HEK293 (cell line): ENCODE data around the gene TCF12.

Source experiments
- CTCF ChIA-PET: fragments of 350-600 bp; formaldehyde crosslinking; extraction: SDS; loops from one replicate; lab custom pipeline; 2021; ENCODE audit warnings: antibody characterized with exemption; lab: Yijun Ruan, JAX
- POLR2A ChIA-PET: fragments of 300-600 bp; formaldehyde crosslinking; extraction: SDS; loops from one replicate; lab custom pipeline; 2020; ENCODE audit warnings: antibody characterized with exemption, inconsistent platforms; lab: Yijun Ruan, JAX
- H3K27ac ChIP-seq: fragments of 200-500 bp; sonication (Bioruptor generic); 2 replicates; pipeline ENCODE4 v1.5.1; 2014; ENCODE audit warnings: low read depth, low read length, control low read depth, inconsistent platforms; ENCODE audit errors: extremely low read depth
- H3K36me3 ChIP-seq, 2 experiments: fragments of 200-500 bp in 1 of 2; sonication (Bioruptor generic) in 1 of 2; 1 replicate in 1 of 2; 2 replicates in 1 of 2; pipeline ENCODE4 v1.5.1; 2014 to 2017; ENCODE audit warnings: inconsistent platforms in 2 of 2, low read length in 2 of 2; ENCODE audit not compliant: control insufficient read depth in 2 of 2, insufficient read depth in 1 of 2
- H3K4me1 ChIP-seq: fragments of 200-500 bp; sonication (Bioruptor generic); 2 replicates; pipeline ENCODE4 v1.5.1; 2014; ENCODE audit warnings: mild to moderate bottlenecking, low read length, inconsistent platforms; ENCODE audit not compliant: control insufficient read depth, insufficient read depth
- H3K4me3 ChIP-seq: 2 replicates; pipeline ENCODE4 v1.5.1; 2011; ENCODE audit warnings: low read depth, mild to moderate bottlenecking, control low read depth, low read length, moderate library complexity
- H3K9me3 ChIP-seq: fragments of 200-500 bp; sonication (Bioruptor generic); 2 replicates; pipeline ENCODE4 v1.5.1; 2014; ENCODE audit warnings: low read depth, low read length, inconsistent platforms; ENCODE audit not compliant: control insufficient read depth, insufficient read depth
- BCL11A ChIP-seq: fragments of 450-650 bp; formaldehyde crosslinking; IDR thresholded peaks from 2 replicates; pipeline ENCODE4 v1.5.1; 2016; ENCODE audit warnings: low read depth, missing biosample characterization, missing genetic modification characterization
- FEZF1 ChIP-seq: fragments of 450-650 bp; formaldehyde crosslinking; IDR thresholded peaks from 2 replicates; pipeline ENCODE4 v1.5.1; 2016; ENCODE audit warnings: missing biosample characterization, missing genetic modification characterization
- HOXA7 ChIP-seq: sonication (generic); formaldehyde crosslinking; IDR thresholded peaks from 2 replicates; pipeline ENCODE4 v1.8.1; 2022; ENCODE audit warnings: missing genetic modification reagents, borderline replicate concordance
- HOXD13 ChIP-seq: sonication (generic); formaldehyde crosslinking; IDR thresholded peaks from 2 replicates; pipeline ENCODE4 v1.8.0; 2022; ENCODE audit warnings: missing genetic modification reagents, borderline replicate concordance
- KLF10 ChIP-seq: fragments of 450-650 bp; IDR thresholded peaks from 2 replicates; pipeline ENCODE4 v1.5.1; 2018; ENCODE audit warnings: missing biosample characterization, mild to moderate bottlenecking, missing genetic modification characterization
- SCRT2 ChIP-seq: fragments of 450-650 bp; formaldehyde crosslinking; IDR thresholded peaks from 2 replicates; pipeline ENCODE4 v1.5.1; 2016; ENCODE audit warnings: missing biosample characterization, missing genetic modification characterization
- SP7 ChIP-seq: fragments of 450-650 bp; formaldehyde crosslinking; IDR thresholded peaks from 2 replicates; pipeline ENCODE4 v1.5.1; 2016; ENCODE audit warnings: missing biosample characterization, missing genetic modification characterization
- TRIM28 ChIP-seq: IDR thresholded peaks from 2 replicates; pipeline ENCODE4 v1.6.1; 2011; ENCODE audit warnings: low read length, control low read depth, borderline replicate concordance
- ZBTB48 ChIP-seq: fragments of 450-650 bp; formaldehyde crosslinking; IDR thresholded peaks from 2 replicates; pipeline ENCODE4 v1.5.1; 2016; ENCODE audit warnings: missing biosample characterization, missing genetic modification characterization
- ZFHX2 ChIP-seq: fragments of 450-650 bp; formaldehyde crosslinking; conservative IDR thresholded peaks from 2 replicates; pipeline ENCODE4 v1.5.1; 2016; ENCODE audit warnings: missing biosample characterization, missing genetic modification characterization
- ZNF19 ChIP-seq: fragments of 450-650 bp; formaldehyde crosslinking; IDR thresholded peaks from 2 replicates; pipeline ENCODE4; 2016; ENCODE audit warnings: missing biosample characterization, missing genetic modification characterization, low read depth
- ZNF311 ChIP-seq: fragments of 450-650 bp; formaldehyde crosslinking; IDR thresholded peaks from 2 replicates; pipeline ENCODE4 v1.5.1; 2017; ENCODE audit warnings: missing biosample characterization, missing genetic modification characterization, borderline replicate concordance
- ZNF366 ChIP-seq: fragments of 450-650 bp; formaldehyde crosslinking; conservative IDR thresholded peaks from 2 replicates; pipeline ENCODE4 v1.5.1; 2016; ENCODE audit warnings: missing biosample characterization, missing genetic modification characterization
- ZNF48 ChIP-seq: fragments of 450-650 bp; formaldehyde crosslinking; IDR thresholded peaks from 2 replicates; pipeline ENCODE4 v1.5.1; 2016; ENCODE audit warnings: missing biosample characterization, missing genetic modification characterization
- ZNF558 ChIP-seq: fragments of 450-650 bp; formaldehyde crosslinking; IDR thresholded peaks from 2 replicates; pipeline ENCODE4 v1.5.1; 2016; ENCODE audit warnings: missing biosample characterization, missing genetic modification characterization
- ZNF600 ChIP-seq: fragments of 450-650 bp; formaldehyde crosslinking; IDR thresholded peaks from 2 replicates; pipeline ENCODE4 v1.5.1; 2016; ENCODE audit warnings: missing biosample characterization, missing genetic modification characterization
- ZNF776 ChIP-seq: fragments of 450-650 bp; formaldehyde crosslinking; IDR thresholded peaks from 2 replicates; pipeline ENCODE4 v1.5.0; 2017; ENCODE audit warnings: missing biosample characterization, missing genetic modification characterization, borderline replicate concordance
- ZNF830 ChIP-seq: fragments of 450-650 bp; IDR thresholded peaks from 2 replicates; pipeline ENCODE4 v1.5.0; 2018; ENCODE audit warnings: missing biosample characterization, missing genetic modification characterization, low read depth, mild to moderate bottlenecking, moderate library complexity
- TF ChIP-seq, protein P1 (sequence below): fragments of 450-650 bp; formaldehyde crosslinking; IDR thresholded peaks from 2 replicates; pipeline ENCODE4 v1.5.1; 2016; ENCODE audit warnings: missing biosample characterization, missing genetic modification characterization
- TF ChIP-seq, protein P2 (sequence below): fragments of 450-650 bp; formaldehyde crosslinking; IDR thresholded peaks from 2 replicates; pipeline ENCODE4 v1.5.1; 2017; ENCODE audit warnings: missing biosample characterization, missing genetic modification characterization
- TF ChIP-seq, protein P3 (sequence below): fragments of 450-650 bp; formaldehyde crosslinking; IDR thresholded peaks from 2 replicates; pipeline ENCODE4 v1.5.1; 2016; ENCODE audit warnings: missing biosample characterization, missing genetic modification characterization
- TF ChIP-seq, protein P4 (sequence below): fragments of 450-650 bp; formaldehyde crosslinking; IDR thresholded peaks from 2 replicates; pipeline ENCODE4 v1.5.1; 2016; ENCODE audit warnings: missing biosample characterization, missing genetic modification characterization, low read depth
- TF ChIP-seq, protein P5 (sequence below): fragments of 450-650 bp; formaldehyde crosslinking; IDR thresholded peaks from 2 replicates; pipeline ENCODE4 v1.5.1; 2016; ENCODE audit warnings: missing biosample characterization, missing genetic modification characterization

TCF12 gene

DNA sequence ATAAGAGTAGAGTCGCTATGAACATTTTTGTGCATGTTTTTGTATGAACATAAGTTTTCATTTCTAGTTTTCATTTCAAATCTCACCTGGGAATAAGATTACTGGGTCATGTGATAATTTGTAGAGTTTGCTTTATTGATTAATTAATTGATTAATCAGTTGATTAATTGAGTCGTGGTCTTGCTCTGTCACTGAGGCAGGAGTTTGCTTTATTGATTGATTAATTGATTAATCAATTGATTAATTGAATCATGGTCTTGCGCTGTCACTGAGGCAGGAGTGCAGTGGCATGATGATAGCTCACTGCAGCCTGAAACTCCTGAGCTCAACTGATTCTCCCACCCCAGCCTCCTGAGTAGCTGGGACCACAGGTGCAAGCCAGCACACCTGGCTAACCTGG is 111.6 kb downstream of the TCF12 start:
- Histone ChIP-seq H3K9me3 (no peaks in the 10 kb centered on the region), H3K27ac (no peak overlapping the region), H3K4me3 (no peak overlapping the region), H3K36me3 (no peaks in the 10 kb centered on the region), H3K4me1 (peaks cover 25% of the 10 kb centered on the region)
- TF ChIP-seq HOXD13 (CRISPR knock-in tag) (no peak), SCRT2 (tag by site-specific recombination) (no peak), ZNF19 (no peak), KLF10 (tag by site-specific recombination) (no peak), ZFHX2 (tag by site-specific recombination) (no peak), ZNF558 (tag by site-specific recombination) (no peak), HOXA7 (no peak), BCL11A (no peak), ZNF366 (tag by site-specific recombination) (no peak), TRIM28 (no peak), ZNF311 (tag by site-specific recombination) (no peak), FEZF1 (no peak), ZBTB48 (tag by site-specific recombination) (no peak), ZNF48 (tag by site-specific recombination) (no peak), SP7 (tag by site-specific recombination) (no peak), ZNF830 (no peak)
- TF ChIP-seq, protein P1, sequence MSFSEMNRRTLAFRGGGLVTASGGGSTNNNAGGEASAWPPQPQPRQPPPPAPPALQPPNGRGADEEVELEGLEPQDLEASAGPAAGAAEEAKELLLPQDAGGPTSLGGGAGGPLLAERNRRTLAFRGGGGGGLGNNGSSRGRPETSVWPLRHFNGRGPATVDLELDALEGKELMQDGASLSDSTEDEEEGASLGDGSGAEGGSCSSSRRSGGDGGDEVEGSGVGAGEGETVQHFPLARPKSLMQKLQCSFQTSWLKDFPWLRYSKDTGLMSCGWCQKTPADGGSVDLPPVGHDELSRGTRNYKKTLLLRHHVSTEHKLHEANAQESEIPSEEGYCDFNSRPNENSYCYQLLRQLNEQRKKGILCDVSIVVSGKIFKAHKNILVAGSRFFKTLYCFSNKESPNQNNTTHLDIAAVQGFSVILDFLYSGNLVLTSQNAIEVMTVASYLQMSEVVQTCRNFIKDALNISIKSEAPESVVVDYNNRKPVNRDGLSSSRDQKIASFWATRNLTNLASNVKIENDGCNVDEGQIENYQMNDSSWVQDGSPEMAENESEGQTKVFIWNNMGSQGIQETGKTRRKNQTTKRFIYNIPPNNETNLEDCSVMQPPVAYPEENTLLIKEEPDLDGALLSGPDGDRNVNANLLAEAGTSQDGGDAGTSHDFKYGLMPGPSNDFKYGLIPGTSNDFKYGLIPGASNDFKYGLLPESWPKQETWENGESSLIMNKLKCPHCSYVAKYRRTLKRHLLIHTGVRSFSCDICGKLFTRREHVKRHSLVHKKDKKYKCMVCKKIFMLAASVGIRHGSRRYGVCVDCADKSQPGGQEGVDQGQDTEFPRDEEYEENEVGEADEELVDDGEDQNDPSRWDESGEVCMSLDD (tag by site-specific recombination): no peak
- TF ChIP-seq, protein P2, sequence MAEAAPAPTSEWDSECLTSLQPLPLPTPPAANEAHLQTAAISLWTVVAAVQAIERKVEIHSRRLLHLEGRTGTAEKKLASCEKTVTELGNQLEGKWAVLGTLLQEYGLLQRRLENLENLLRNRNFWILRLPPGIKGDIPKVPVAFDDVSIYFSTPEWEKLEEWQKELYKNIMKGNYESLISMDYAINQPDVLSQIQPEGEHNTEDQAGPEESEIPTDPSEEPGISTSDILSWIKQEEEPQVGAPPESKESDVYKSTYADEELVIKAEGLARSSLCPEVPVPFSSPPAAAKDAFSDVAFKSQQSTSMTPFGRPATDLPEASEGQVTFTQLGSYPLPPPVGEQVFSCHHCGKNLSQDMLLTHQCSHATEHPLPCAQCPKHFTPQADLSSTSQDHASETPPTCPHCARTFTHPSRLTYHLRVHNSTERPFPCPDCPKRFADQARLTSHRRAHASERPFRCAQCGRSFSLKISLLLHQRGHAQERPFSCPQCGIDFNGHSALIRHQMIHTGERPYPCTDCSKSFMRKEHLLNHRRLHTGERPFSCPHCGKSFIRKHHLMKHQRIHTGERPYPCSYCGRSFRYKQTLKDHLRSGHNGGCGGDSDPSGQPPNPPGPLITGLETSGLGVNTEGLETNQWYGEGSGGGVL: no peak
- TF ChIP-seq, protein P3, sequence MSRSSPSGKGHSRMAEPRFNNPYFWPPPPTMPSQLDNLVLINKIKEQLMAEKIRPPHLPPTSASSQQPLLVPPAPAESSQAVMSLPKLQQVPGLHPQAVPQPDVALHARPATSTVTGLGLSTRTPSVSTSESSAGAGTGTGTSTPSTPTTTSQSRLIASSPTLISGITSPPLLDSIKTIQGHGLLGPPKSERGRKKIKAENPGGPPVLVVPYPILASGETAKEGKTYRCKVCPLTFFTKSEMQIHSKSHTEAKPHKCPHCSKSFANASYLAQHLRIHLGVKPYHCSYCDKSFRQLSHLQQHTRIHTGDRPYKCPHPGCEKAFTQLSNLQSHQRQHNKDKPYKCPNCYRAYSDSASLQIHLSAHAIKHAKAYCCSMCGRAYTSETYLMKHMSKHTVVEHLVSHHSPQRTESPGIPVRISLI (tag by site-specific recombination): no peak
- TF ChIP-seq, protein P4, sequence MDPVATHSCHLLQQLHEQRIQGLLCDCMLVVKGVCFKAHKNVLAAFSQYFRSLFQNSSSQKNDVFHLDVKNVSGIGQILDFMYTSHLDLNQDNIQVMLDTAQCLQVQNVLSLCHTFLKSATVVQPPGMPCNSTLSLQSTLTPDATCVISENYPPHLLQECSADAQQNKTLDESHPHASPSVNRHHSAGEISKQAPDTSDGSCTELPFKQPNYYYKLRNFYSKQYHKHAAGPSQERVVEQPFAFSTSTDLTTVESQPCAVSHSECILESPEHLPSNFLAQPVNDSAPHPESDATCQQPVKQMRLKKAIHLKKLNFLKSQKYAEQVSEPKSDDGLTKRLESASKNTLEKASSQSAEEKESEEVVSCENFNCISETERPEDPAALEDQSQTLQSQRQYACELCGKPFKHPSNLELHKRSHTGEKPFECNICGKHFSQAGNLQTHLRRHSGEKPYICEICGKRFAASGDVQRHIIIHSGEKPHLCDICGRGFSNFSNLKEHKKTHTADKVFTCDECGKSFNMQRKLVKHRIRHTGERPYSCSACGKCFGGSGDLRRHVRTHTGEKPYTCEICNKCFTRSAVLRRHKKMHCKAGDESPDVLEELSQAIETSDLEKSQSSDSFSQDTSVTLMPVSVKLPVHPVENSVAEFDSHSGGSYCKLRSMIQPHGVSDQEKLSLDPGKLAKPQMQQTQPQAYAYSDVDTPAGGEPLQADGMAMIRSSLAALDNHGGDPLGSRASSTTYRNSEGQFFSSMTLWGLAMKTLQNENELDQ (tag by site-specific recombination): no peak
- ChIA-PET CTCF (no interaction called here), POLR2A (no interaction called here)

DNA sequence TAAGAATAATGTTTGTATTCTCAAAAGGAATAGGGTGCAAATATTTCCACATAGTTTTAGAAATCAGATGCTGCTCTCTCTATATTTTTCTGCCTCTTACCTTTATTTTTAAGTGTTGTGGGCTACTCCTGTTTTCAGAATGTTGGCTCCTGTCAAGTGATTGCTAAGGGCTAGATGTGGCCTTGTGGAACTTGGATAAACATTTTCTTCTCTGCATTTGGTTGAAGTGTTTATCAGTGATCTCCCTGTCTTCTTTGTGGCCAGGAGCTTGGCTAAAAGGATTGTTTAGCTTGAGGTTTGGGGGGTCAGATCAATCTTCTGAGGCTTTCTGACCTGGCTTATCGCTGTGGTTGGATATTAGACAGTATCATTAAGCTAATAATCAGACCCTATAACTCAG is 112.6 kb downstream of the TCF12 start:
- Histone ChIP-seq H3K27ac (no peak overlapping the region), H3K4me1 (peaks cover 22% of the 10 kb centered on the region), H3K36me3 (no peaks in the 10 kb centered on the region), H3K9me3 (no peaks in the 10 kb centered on the region), H3K4me3 (no peak overlapping the region)
- CTCF ChIA-PET: interaction anchor here (0.7 kb wide), 1 partner anchor 542 kb away, joined by 3 read pairs; no protein-coding TSS in a partner anchor
- TF ChIP-seq ZNF776 (tag by site-specific recombination) (no peak), ZNF600 (no peak), ZNF830 (no peak)
- TF ChIP-seq, protein P5, sequence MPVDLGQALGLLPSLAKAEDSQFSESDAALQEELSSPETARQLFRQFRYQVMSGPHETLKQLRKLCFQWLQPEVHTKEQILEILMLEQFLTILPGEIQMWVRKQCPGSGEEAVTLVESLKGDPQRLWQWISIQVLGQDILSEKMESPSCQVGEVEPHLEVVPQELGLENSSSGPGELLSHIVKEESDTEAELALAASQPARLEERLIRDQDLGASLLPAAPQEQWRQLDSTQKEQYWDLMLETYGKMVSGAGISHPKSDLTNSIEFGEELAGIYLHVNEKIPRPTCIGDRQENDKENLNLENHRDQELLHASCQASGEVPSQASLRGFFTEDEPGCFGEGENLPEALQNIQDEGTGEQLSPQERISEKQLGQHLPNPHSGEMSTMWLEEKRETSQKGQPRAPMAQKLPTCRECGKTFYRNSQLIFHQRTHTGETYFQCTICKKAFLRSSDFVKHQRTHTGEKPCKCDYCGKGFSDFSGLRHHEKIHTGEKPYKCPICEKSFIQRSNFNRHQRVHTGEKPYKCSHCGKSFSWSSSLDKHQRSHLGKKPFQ (tag by site-specific recombination): no peak
- POLR2A ChIA-PET: interaction anchor here (0.6 kb wide), 1 partner anchor 1050 kb away, joined by 6 read pairs; no protein-coding TSS in a partner anchor
